HG03095 (cell line): ENCODE results near the gene HSD11B1.

Experiments used
- ATAC-seq: cut with Tn5 transposase; IDR thresholded peaks from one replicate; pipeline ENCODE4 v1.9.1; 2021; ENCODE audit warnings: moderate library complexity; ENCODE audit not compliant: unreplicated experiment

Gene HSD11B1

DNA sequence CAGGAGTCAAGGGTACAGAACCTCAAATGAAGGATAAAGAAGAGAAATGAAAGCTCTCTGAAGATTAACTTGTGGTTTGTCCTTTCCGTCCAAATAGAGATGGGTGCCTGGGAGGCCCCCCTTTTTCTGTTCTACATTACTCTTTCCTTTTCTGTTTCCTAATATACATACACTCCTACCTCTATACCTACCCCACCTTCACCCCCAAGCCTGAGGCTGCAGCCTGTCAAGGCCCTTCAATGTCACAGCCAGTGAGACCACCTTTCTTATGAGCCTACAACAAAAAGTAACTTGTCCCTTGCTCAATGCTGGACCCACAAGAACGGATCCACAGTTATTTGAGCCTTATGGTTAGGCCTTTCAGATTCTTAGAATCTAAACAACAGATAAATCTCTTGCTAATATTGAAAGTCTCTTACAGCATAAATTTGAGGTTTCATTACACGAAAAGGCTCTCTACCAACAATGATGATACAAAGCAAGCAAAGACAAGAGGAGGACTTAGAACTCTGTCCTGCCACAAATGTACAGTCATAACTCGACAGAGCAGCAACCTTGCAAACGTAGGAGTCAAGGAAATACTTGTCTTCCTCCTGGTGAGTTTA lies 47.1 kb downstream of the HSD11B1 start:
- peak; percentile 48 for ATAC-seq

DNA sequence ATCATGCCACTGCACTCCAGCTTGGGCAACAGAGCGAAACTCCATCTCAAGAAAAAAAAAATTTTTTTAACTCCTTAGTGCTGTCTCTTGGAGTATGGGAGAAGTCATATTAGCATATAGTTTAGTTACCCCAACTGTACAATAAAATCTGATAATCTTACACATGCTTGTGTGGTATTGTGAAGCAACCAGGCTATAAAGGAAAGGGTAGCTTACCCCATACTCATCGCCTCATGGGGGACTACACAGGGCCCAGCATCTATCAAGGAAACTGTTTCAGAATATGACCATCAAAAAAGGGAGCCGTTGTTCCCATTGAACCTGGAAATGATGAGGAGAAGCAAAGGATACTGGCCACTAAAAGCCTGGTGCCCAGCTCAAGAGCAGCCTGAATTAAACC lies 48.2 kb downstream of the HSD11B1 start:
- ATAC-seq, result no peak

DNA sequence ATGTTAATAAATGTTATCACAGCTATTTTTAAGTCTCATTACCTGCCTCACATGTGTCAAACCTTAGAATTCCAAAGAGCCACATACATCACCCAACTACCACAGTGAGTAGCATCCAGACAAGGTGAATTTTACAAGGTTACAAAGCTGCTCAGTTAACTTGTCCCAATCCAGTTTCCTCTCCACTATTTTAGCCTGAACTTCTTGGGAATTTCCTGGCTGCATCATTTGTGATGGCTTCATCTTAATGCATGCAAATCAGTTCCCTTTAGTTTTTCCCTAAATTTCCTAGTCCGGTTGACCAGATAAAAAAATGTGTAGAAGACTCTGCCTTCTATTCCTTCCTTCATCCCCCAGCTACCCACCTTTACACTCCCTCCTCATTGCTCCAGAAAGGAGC lies 50.6 kb downstream of the HSD11B1 start:
- no peak for ATAC-seq

- ATAC-seq, result peak; percentile 71
These were observed 51.4 kb downstream of the HSD11B1 start, which contains the start of gene TRAF3IP3 for GRCh38 chr1:209755926-209756614. TRAF3IP3 (plus strand) TSS chr1:209756053; CDS start chr1:209760040, 3,987 bp downstream.

DNA sequence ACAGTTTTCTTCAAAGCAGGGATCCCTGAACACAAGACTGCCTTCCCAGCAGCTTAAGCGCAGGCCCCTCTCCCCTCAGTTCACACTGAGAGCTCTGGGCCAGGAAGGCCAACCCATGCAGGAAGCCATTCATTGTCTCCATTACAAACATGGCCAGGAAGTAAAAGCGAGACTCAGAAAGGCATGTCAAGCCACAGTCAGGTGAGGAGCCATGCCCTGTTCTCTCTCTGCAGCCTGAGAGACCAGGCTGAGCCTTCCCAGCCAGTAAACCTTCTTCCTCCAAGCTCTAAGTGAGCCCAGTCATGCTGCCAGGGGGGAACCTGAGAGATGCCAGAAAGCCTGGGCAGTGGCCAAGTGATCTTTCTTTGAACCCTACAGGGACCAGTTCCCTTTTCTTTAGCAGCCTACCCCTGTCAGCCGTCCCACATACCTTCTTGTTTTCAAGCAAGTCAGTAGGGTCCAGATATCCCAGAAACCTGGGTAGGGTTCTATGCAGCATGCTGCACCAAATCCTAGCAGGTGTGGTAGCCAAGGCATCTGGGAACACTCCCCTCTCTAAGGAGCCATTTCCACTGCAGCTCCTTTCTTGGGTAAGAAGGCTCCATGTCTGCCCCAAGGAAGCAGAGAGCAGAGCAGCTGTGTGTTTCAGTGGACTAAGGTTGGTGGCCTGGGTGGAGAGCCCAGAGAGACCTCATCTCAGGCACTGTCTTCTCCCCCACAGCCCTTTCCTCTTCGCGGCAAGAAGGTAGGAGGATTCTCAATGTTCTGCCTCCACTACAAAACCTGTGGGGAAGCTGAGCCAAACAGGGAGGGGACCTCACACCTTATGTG lies 52.2 kb downstream of the HSD11B1 start:
- peak; percentile 33 for ATAC-seq

GRCh38 chr1:209758400-209758799 lies 53.8 kb downstream of the HSD11B1 start:
- ATAC-seq, result no peak

DNA sequence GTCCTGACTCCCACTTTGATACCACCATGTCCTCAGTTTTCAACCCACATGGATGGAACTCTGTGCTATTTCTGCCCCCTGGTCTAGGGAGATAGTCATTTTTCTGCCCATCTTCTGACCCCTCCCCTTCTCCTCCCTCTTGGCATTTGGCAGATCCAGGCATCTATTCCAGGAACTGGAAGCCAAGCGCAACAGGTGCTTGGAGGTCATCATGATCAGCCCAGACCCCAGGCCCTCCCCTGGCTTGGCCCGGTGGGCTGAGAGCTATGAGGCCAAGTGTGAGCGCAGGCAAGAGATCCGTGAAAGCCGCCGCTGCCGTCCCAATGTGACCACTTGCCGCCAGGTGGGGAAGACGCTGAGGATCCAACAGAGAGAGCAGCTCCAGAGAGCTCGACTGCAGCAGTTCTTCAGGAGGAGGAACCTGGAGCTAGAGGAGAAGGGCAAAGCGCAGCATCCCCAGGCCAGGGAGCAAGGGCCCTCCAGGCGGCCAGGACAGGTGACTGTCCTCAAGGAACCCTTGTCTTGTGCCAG lies 55.2 kb downstream of the HSD11B1 start:
- no peak for ATAC-seq

DNA sequence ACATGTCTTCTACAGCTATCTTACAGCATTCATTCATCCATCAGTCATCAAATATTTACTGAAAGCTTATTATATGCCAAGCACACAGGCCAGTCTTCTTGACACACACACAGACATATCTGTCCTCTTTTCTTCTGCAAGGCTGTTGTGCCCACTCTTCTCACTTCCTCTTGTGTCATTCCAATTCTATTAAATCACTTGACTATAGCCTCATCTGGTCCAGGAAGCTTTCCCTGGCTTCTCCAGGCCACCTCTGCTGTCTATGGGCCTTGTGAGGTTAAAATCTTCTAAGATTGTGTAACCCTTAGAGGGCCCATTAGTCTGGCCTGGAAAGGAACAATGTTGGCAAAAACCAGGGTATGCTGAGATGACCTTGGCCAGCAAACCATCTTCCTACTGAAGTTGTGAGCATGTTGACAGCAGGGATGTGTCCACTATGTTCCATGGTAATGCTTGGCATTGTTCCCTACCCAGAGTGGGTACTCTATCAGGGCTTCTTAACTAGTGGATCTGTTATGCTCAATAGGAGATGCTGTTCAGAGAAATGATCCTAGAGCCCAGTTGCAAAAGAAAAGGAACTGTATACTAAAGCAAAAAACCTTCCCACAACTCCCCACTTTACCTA lies 56.5 kb downstream of the HSD11B1 start:
- no peak for ATAC-seq

DNA sequence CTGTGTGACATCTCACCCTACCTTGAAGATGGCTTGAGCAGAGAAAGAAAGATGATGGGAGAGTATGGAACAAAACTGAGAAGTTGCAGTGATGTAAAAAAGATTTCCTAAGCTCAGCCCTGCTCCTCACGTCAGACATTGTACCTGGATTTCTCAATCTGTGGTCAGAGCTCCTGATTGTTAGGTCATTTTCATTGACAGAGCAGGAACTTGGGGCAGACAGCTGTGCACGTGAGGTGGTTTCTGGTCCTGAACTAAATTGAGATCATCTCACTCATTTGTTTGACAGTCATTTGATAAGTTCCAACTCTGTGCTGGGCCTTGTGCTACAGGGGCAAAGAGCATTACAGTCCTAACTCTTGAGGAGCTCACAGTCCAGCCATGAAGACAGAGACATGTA lies 61.4 kb downstream of the HSD11B1 start:
- no peak for ATAC-seq

- no peak for ATAC-seq
These were observed 62.5 kb downstream of the HSD11B1 start for GRCh38 chr1:209767096-209767495.

- ATAC-seq, result no peak
These were observed 63.1 kb downstream of the HSD11B1 start for GRCh38 chr1:209767706-209768105.

DNA sequence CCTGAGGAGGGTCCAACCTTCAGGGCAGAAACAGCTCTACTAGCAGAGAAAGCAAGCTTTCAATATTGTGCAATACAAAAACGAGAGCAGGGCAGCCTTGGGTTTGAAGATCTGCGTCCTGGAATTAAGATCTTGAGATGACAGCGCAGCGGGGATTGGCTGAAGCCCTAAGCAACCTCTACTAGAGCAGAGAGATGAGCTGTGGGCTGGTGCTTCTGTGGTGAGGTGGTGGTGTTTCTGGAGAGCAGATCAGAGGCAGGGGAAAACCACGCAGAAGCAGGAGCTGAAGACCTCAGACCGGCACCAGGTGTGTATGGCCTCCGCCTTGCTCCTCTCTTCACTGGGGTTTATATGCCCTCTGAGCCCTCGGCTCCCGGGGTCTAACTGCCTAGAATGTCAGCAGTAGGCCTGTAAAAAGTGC lies 63.7 kb downstream of the HSD11B1 start:
- peak; percentile 82 for ATAC-seq

- peak; percentile 76 for ATAC-seq
These were observed 64.7 kb downstream of the HSD11B1 start for GRCh38 chr1:209769171-209769904.

DNA sequence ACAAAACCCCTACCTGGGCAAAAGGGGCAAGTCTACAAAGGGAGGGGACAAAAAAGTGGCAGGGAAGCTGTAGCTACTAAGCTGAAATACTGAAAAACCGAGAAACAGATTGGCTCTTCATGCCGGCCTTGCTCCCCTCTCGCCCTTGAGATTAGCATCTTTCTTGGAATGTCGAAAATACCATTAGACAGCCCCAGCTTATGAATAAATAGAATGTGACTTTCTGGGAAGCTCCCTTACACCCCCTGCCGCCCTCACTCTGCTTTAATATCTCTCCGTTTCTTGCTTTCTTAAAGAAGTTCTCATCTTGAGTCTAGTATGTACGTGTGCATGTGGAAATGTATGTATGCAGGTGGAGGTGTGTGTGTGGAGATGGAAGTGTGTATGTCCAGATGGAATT lies 65.3 kb downstream of the HSD11B1 start:
- no peak for ATAC-seq

GRCh38 chr1:209770636-209771415 lies 66.2 kb downstream of the HSD11B1 start:
- ATAC-seq, result no peak

- ATAC-seq, result no peak
These were observed 67.5 kb downstream of the HSD11B1 start for GRCh38 chr1:209772126-209772525.

- ATAC-seq, result peak; percentile 61
These were observed 69.9 kb downstream of the HSD11B1 start for GRCh38 chr1:209774592-209774991.

GRCh38 chr1:209775678-209776077 lies 71.0 kb downstream of the HSD11B1 start:
- ATAC-seq, result no peak

DNA sequence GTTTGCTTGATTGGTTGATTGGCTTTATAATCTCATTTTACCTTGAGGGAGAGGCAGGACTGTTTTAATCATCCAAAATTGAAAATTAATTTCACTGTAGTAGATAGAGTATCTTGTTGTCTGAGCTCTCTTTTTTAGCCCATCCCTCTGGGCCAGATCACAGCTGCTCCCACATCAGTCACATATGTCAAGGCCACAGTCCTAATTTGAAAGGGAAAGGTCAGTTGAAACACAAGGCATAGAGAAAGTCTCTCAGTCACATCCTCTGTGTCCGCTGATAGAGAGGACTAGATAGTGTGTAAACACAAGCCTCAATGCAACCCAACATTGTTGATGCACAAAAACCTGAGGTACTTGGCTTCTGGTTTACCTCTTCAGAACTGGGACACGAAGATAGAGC lies 72.9 kb downstream of the HSD11B1 start:
- ATAC-seq, result no peak

DNA sequence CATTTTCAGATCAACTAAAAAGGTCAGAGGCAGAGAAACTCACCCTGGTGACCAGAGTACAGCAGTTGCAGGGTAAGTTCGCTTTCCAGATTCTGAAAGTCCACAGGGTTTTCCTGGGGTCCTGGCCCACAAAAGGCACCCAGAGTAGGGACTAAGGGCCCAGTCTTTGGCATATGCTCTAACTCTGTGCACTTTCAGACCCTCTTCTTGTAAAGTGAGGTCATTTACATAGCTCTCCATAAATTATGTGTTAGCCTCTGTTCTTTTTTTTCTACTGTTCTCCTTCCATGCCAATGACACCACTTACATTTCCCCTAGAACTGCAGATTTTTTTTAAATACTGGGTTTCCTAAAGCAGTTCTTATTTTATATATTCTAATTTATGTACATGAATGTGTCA lies 73.5 kb downstream of the HSD11B1 start:
- ATAC-seq, result no peak
